Stomach (tissue), 4 donors: ENCODE results near the gene ATP2A3.

Experiments
- EP300 ChIP-seq: sonication (generic); formaldehyde crosslinking; IDR thresholded peaks from one replicate; pipeline ENCODE4 v1.6.1; 2017; ENCODE audit warnings: antibody characterized with exemption
- POLR2A ChIP-seq, 4 donors: fragments of 450-650 bp; IDR thresholded peaks; one replicate each; pipeline ENCODE4 v1.6.1; 2016; ENCODE audit warnings: antibody characterized with exemption in 4 of 4, control low read depth in 2 of 4, mild to moderate bottlenecking in 1 of 4, moderate library complexity in 1 of 4
- POLR2AphosphoS5 ChIP-seq, 3 donors: sonication (generic); formaldehyde crosslinking; IDR thresholded peaks; one replicate each; pipeline ENCODE4 v1.6.1; 2016; ENCODE audit warnings: antibody characterized with exemption in 3 of 3
- TF ChIP-seq, protein P1 (sequence below), 7 experiments: fragments of 450-650 bp in 4 of 7; fragments of 200-600 bp in 3 of 7; sonication (generic) in 3 of 7; IDR thresholded peaks; one replicate each; pipeline ENCODE4 v1.5.1; 2016 to 2019; ENCODE audit warnings: antibody characterized with exemption in 7 of 7, control low read depth in 2 of 7, mild to moderate bottlenecking in 1 of 7

DNA sequence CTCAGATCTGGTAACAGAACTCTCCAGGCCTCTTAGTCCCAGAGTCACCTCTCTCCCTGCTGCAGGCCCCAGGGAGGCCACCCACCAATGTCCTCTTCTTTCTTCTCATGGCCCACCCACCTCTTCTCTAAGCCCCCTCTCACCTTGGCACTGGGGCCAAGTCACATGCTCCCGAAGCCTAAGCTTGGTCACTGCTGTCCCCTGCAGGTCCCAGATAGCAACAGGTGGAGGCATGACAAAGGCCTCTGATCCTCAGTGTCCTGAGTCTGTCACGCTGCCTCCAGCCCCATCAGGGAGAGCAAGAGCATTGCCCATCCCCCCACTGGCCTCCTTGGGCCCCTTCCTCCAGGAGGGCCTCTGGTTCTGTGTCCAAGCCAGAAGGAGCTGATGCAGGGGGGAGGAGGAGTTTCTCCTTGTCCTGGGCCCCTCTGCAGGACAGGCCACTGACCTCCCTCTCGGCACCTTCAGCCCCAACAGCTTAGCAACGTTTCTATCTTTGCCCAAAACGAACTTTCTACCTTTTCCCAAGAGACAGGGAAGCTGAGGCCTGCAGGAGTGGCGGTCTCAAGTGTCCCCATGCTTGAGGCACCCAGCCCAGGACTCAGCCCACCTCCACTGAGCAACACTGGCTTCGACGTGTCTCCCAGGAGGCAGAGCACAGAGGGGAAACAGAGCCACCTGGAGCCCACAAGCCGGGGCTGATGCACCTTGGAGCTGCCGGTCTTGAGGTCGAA is 56.6 kb downstream of the ATP2A3 start:
- TF ChIP-seq POLR2AphosphoS5 (IDR thresholded peaks at IDR 0.05) (no peak), EP300 (no peak), POLR2A (IDR thresholded peaks at IDR 0.05) (no peak)
- TF ChIP-seq, protein P1, sequence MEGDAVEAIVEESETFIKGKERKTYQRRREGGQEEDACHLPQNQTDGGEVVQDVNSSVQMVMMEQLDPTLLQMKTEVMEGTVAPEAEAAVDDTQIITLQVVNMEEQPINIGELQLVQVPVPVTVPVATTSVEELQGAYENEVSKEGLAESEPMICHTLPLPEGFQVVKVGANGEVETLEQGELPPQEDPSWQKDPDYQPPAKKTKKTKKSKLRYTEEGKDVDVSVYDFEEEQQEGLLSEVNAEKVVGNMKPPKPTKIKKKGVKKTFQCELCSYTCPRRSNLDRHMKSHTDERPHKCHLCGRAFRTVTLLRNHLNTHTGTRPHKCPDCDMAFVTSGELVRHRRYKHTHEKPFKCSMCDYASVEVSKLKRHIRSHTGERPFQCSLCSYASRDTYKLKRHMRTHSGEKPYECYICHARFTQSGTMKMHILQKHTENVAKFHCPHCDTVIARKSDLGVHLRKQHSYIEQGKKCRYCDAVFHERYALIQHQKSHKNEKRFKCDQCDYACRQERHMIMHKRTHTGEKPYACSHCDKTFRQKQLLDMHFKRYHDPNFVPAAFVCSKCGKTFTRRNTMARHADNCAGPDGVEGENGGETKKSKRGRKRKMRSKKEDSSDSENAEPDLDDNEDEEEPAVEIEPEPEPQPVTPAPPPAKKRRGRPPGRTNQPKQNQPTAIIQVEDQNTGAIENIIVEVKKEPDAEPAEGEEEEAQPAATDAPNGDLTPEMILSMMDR (IDR thresholded peaks at IDR 0.05): peak in 3 of 7 experiments; percentile 10 to 46 (median 26)
